Lower leg skin (tissue), 3 donors: ENCODE results near the gene MRPL54.
"Not testable (repeated sequence)": the region's sequence is repeated elsewhere in the genome, so short reads cannot be mapped to it uniquely, and the experiment has no call there.

Experiments used
- CTCF ChIP-seq, 3 donors: fragments of 450-650 bp; IDR thresholded peaks; one replicate each; pipeline ENCODE4 v1.5.1; 2016; ENCODE audit warnings: antibody characterized with exemption in 3 of 3, mild to moderate bottlenecking in 3 of 3, moderate library complexity in 2 of 3
- POLR2A ChIP-seq, 2 donors: fragments of 450-650 bp; IDR thresholded peaks; one replicate each; pipeline ENCODE4 v1.6.1; 2016 to 2017; ENCODE audit warnings: antibody characterized with exemption in 2 of 2, mild to moderate bottlenecking in 1 of 2, moderate library complexity in 1 of 2

- TF ChIP-seq POLR2A, CTCF (IDR thresholded peaks at IDR 0.05): not testable (repeated sequence)
These were observed 53.7 kb downstream of the MRPL54 start for GRCh38 chr19:3816148-3816547.
